HepG2 (cell line): ENCODE results near the gene LST1. TPM values are rescaled to one million over a fixed set of nuclear protein-coding genes. Genes with fewer than 3 reads are reported as not detected.

Experiments used
- FOXO1 ChIP-seq: sonication (generic); formaldehyde crosslinking; IDR thresholded peaks from 2 replicates; pipeline ENCODE4 v1.4.0; 2020; ENCODE audit warnings: missing genetic modification reagents
- HDAC2 ChIP-seq: sonication (generic); formaldehyde crosslinking; IDR thresholded peaks from 2 replicates; pipeline ENCODE4 v1.4.0; 2020; ENCODE audit warnings: missing genetic modification reagents
- REST ChIP-seq, 2 experiments: IDR thresholded peaks; 2 replicates each; pipeline ENCODE4 v1.6.1; 2011 to 2012; ENCODE audit warnings: low read length in 2 of 2, borderline replicate concordance in 1 of 2, low read depth in 1 of 2, mild to moderate bottlenecking in 1 of 2, moderate library complexity in 1 of 2
- SCMH1 ChIP-seq: sonication (generic); formaldehyde crosslinking; IDR thresholded peaks from 2 replicates; pipeline ENCODE4 v1.9.0; 2021; ENCODE audit warnings: missing genetic modification reagents, mild to moderate bottlenecking, borderline replicate concordance
- SKI ChIP-seq: fragments of 450-650 bp; IDR thresholded peaks from one replicate; pipeline ENCODE4 v1.6.1; 2018; ENCODE audit warnings: mild to moderate bottlenecking; ENCODE audit not compliant: partially characterized antibody
- SSRP1 ChIP-seq: IDR thresholded peaks from 2 replicates; pipeline ENCODE4 v1.6.1; 2016; ENCODE audit warnings: control low read depth
- XBP1 ChIP-seq: sonication (generic); formaldehyde crosslinking; IDR thresholded peaks from 2 replicates; pipeline ENCODE4 v1.5.0; 2020; ENCODE audit warnings: missing genetic modification reagents
- ZNF30 ChIP-seq: sonication (generic); formaldehyde crosslinking; IDR thresholded peaks from 2 replicates; pipeline ENCODE4 v1.5.0; 2020; ENCODE audit warnings: mild to moderate bottlenecking, missing genetic modification reagents
- ZNF567 ChIP-seq: sonication (generic); formaldehyde crosslinking; IDR thresholded peaks from 2 replicates; pipeline ENCODE4 v1.8.1; 2023; ENCODE audit warnings: mild to moderate bottlenecking, missing genetic modification reagents, borderline replicate concordance
- ZNF75D ChIP-seq: sonication (generic); formaldehyde crosslinking; IDR thresholded peaks from 2 replicates; pipeline ENCODE4 v1.8.1; 2023; ENCODE audit warnings: missing genetic modification reagents, mild to moderate bottlenecking, borderline replicate concordance
- polyA plus RNA-seq, 8 experiments: library from polyadenylated mRNA; depleted of rRNA in 3 of 8; stranded (reverse) in 7 of 8; unstranded in 1 of 8; fragments of >200 nt; fragmentation: Illumina TruSeq in 4 of 8; extraction: Trizol in 4 of 8; gene quantifications; 2 replicates each; pipeline versions ENCODE4 v1.2.1 to v1.2.3, GENCODE V29; 2011 to 2016; ENCODE audit warnings: low read depth in 4 of 8, missing spikeins in 1 of 8, mixed read lengths in 1 of 8; ENCODE audit not compliant: insufficient read depth in 1 of 8
- total RNA-seq, 5 experiments: library from RNA; depleted of rRNA; stranded (reverse); fragments of >200 nt; fragmentation: Illumina TruSeq; extraction: Trizol; gene quantifications; 2 replicates each; pipeline ENCODE4 v1.2.3, GENCODE V29; 2016; ENCODE audit warnings: low read depth in 1 of 5
- TF ChIP-seq, protein P1 (sequence below): sonication (generic); formaldehyde crosslinking; IDR thresholded peaks from 2 replicates; pipeline ENCODE4 v1.8.0; 2022; ENCODE audit warnings: mild to moderate bottlenecking, missing genetic modification reagents; ENCODE audit not compliant: insufficient replicate concordance
- TF ChIP-seq, protein P2 (sequence below): sonication (generic); formaldehyde crosslinking; IDR thresholded peaks from 2 replicates; pipeline ENCODE4 v1.4.0; 2020; ENCODE audit warnings: missing genetic modification reagents
- TF ChIP-seq, protein P3 (sequence below): sonication (generic); formaldehyde crosslinking; conservative IDR thresholded peaks from 2 replicates; pipeline ENCODE4 v1.4.0; 2020; ENCODE audit warnings: missing genetic modification reagents
- TF ChIP-seq, protein P4 (sequence below): IDR thresholded peaks from 2 replicates; pipeline ENCODE4 v1.6.1; 2016; ENCODE audit warnings: low read depth, control low read depth

LST1 gene
- total and polyA plus RNA-seq, 2 of the 13 experiments (the other 11 are each of a cell fraction or from before 2014, with no cell fraction given): not detected

DNA sequence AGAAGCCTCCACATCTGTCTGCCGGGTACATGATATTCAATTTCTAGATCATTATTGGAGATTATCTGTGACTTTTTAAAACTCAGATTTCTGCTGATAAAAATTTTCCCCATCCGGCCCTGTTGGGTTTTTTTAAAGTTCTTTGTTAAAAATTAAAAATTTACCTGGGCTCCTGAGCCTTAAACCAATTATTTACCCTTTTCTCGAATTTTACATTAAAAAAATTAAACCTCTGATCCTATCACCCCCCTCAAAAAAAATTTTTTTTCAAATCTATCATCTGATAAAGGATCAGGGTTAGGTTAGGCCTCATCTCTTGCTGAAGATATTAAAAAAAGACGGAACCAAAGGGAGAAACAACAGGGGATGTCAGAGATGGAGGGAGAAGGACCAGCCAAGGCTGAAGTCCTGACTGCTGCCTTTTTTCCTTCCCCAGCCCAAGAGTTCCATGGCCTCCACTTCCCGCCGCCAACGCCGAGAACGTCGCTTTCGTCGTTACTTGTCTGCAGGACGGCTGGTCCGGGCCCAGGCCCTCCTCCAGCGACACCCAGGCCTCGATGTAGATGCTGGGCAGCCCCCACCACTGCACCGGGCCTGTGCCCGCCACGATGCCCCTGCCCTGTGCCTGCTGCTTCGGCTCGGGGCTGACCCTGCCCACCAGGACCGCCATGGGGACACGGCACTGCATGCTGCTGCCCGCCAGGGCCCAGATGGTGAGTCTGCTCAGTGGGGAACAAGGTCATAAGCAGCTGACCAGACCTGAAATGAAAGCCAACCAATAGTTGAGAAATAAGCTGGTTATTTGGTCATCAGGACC is 38.1 kb upstream of the LST1 start (continued):
- TF ChIP-seq REST (IDR thresholded peaks at IDR 0.05; ENCODE audit: borderline replicate concordance in 1 of 2, low read depth in 1 of 2, low read length in 2 of 2) (no peak), FOXO1 (CRISPR knock-in tag) (no peak), SKI (no peak), ZNF567 (peak; percentile 67; the same call in 1 of the 2 replicates), ZNF30 (no peak), ZNF75D (CRISPR knock-in tag) (0 out of 2 replicates have a peak, but pooled peaks have one; percentile 56), SSRP1 (no peak), SCMH1 (CRISPR knock-in tag) (no peak), HDAC2 (CRISPR knock-in tag) (no peak), XBP1 (CRISPR knock-in tag) (no peak)
- TF ChIP-seq, protein P1, sequence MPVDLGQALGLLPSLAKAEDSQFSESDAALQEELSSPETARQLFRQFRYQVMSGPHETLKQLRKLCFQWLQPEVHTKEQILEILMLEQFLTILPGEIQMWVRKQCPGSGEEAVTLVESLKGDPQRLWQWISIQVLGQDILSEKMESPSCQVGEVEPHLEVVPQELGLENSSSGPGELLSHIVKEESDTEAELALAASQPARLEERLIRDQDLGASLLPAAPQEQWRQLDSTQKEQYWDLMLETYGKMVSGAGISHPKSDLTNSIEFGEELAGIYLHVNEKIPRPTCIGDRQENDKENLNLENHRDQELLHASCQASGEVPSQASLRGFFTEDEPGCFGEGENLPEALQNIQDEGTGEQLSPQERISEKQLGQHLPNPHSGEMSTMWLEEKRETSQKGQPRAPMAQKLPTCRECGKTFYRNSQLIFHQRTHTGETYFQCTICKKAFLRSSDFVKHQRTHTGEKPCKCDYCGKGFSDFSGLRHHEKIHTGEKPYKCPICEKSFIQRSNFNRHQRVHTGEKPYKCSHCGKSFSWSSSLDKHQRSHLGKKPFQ (CRISPR knock-in tag): no peak
- TF ChIP-seq, protein P2, sequence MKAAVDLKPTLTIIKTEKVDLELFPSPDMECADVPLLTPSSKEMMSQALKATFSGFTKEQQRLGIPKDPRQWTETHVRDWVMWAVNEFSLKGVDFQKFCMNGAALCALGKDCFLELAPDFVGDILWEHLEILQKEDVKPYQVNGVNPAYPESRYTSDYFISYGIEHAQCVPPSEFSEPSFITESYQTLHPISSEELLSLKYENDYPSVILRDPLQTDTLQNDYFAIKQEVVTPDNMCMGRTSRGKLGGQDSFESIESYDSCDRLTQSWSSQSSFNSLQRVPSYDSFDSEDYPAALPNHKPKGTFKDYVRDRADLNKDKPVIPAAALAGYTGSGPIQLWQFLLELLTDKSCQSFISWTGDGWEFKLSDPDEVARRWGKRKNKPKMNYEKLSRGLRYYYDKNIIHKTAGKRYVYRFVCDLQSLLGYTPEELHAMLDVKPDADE (CRISPR knock-in tag): no peak
- TF ChIP-seq, protein P3, sequence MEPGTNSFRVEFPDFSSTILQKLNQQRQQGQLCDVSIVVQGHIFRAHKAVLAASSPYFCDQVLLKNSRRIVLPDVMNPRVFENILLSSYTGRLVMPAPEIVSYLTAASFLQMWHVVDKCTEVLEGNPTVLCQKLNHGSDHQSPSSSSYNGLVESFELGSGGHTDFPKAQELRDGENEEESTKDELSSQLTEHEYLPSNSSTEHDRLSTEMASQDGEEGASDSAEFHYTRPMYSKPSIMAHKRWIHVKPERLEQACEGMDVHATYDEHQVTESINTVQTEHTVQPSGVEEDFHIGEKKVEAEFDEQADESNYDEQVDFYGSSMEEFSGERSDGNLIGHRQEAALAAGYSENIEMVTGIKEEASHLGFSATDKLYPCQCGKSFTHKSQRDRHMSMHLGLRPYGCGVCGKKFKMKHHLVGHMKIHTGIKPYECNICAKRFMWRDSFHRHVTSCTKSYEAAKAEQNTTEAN (CRISPR knock-in tag): no peak
- TF ChIP-seq, protein P4, sequence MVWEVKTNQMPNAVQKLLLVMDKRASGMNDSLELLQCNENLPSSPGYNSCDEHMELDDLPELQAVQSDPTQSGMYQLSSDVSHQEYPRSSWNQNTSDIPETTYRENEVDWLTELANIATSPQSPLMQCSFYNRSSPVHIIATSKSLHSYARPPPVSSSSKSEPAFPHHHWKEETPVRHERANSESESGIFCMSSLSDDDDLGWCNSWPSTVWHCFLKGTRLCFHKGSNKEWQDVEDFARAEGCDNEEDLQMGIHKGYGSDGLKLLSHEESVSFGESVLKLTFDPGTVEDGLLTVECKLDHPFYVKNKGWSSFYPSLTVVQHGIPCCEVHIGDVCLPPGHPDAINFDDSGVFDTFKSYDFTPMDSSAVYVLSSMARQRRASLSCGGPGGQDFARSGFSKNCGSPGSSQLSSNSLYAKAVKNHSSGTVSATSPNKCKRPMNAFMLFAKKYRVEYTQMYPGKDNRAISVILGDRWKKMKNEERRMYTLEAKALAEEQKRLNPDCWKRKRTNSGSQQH (CRISPR knock-in tag): no peak
